GM03348 (cell line): Measurements from ENCODE around the gene RABGGTA.
A peak's percentile ranks its signal among the peaks of the same experiment; 100 is the strongest.

ENCODE experiments used
- DNase-seq: peaks from one replicate; pipeline ENCODE4 v3.0.0; 2012; ENCODE audit warnings: low spot score

The RABGGTA gene, protein sequence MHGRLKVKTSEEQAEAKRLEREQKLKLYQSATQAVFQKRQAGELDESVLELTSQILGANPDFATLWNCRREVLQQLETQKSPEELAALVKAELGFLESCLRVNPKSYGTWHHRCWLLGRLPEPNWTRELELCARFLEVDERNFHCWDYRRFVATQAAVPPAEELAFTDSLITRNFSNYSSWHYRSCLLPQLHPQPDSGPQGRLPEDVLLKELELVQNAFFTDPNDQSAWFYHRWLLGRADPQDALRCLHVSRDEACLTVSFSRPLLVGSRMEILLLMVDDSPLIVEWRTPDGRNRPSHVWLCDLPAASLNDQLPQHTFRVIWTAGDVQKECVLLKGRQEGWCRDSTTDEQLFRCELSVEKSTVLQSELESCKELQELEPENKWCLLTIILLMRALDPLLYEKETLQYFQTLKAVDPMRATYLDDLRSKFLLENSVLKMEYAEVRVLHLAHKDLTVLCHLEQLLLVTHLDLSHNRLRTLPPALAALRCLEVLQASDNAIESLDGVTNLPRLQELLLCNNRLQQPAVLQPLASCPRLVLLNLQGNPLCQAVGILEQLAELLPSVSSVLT

GRCh38 chr14:24271134-24271833 lies at the start of gene RABGGTA:
TSS of gene RABGGTA (minus strand) at chr14:24271597. CDS start at chr14:24271115, 482 bp downstream.
- DNase-seq: peak; percentile 97

DNA sequence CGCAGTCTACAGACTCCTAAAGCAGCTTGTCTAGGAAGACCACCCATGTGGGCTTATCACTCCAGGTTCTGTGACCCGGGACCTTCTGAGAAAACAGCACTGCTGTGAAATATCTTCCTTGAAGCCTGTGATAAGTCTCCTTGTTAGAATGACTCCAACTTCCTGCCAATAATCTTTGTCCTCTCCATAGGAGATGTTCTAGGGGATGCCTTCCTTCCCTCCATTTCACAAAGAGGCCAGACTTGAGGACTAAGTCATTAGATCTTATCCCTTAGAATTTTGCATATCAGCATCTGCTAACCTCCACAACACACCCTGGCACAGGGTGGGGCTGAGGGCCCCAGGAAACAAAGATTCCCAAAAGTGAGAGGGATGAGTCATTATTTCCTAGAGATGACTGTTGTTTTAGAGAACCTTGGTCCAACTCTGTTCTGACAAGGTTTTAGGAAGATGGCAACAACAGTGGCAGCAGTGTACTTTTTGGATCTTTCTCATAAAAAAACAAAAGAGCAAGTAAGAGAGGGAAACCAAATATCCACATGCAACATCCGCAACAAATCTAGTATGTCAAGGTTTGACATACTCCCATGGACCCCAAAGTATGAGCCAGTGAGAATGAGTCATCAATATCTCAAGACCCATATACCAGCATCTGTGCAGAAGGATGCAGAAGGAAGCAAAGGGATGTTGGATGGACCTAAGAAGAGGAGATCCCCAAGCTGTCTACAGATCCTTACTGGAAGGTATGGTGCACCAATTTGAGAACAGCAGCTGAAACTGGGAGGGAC lies 45.9 kb upstream of the RABGGTA start:
- DNase-seq: peak; percentile 50

DNA sequence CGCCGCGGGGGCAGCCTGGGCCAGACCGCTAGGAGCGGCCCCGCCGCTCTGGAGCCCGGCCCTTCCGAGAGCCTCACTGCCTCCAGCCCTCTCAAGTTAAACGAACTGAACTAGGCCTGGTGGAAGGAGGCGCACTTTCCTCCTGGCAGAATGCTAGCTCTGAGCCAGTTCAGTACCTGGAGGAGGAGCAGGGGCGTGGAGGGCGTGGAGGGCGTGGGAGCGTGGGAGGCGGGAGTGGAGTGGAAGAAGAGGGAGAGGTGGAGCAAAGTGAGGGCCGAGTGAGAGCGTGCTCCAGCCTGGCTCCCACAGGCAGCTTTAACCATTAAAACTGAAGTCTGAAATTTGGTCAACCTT lies 45.2 kb upstream of the RABGGTA start:
- no peak for DNase-seq

GRCh38 chr14:24315807-24316596 lies 44.6 kb upstream of the RABGGTA start:
- DNase-seq: no peak

- DNase-seq: no peak
Measured at GRCh38 chr14:24315243-24315806, 43.9 kb upstream of the RABGGTA start.

GRCh38 chr14:24314377-24315193 lies 43.2 kb upstream of the RABGGTA start:
- DNase-seq: no peak

DNA sequence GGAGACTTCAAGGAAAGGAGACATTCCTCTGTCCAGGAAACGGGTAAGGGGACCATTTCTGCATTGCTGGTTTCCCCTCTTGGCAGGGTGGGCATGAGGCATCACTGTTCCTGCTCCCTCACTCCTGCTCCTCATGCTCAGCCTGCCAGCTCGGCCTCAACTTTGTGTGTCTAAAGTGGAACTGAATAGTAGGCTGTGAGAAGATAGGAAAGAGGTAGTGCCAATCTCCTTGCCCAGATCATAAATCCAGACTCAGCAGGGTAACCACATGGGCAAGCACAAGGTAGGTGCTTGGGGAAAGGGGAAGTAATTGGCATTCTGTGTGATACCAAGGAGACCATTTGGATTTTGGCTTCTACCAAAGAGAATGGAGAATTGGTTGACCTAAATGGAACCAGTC lies 42.5 kb upstream of the RABGGTA start:
- no peak for DNase-seq

DNA sequence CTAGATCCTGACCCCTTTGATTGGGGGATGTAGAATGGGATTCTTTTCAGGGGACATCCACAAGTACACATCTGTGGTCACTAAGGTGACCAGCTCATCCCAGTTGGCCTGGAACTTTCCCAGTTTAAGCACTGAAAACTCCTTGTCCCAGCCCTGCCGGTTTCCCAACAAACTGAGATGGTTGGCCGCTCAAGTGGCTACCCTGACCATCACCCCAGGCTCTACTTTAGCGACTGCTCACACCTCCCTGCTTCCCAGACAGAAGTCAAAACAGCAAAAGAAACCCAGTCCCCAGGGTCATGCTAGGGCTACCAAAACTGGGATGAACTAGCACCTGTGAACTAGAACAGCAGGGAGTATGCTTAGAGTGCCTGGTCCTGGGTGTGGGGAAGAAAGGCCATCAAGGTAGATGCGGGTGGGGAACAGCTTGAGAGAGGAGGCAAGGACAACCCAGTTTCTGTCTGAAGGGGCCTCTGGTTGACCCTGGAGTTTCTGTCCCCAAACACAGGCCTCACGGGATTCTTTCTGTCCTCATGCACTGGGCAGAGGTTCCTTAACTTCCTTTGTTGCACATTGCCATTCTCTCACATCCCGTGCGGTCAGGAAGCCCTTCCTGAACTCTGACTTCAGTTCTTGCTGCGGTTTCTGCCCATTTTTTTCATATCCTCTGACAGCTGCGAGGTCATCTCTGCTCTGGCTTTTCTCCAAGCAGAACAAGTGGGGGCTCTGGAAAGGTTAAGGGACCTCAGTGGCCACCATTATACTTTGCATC lies 41.5 kb upstream of the RABGGTA start:
- no peak for DNase-seq

- DNase-seq: peak; percentile 45
Measured at GRCh38 chr14:24311837-24312615, 40.6 kb upstream of the RABGGTA start.

DNA sequence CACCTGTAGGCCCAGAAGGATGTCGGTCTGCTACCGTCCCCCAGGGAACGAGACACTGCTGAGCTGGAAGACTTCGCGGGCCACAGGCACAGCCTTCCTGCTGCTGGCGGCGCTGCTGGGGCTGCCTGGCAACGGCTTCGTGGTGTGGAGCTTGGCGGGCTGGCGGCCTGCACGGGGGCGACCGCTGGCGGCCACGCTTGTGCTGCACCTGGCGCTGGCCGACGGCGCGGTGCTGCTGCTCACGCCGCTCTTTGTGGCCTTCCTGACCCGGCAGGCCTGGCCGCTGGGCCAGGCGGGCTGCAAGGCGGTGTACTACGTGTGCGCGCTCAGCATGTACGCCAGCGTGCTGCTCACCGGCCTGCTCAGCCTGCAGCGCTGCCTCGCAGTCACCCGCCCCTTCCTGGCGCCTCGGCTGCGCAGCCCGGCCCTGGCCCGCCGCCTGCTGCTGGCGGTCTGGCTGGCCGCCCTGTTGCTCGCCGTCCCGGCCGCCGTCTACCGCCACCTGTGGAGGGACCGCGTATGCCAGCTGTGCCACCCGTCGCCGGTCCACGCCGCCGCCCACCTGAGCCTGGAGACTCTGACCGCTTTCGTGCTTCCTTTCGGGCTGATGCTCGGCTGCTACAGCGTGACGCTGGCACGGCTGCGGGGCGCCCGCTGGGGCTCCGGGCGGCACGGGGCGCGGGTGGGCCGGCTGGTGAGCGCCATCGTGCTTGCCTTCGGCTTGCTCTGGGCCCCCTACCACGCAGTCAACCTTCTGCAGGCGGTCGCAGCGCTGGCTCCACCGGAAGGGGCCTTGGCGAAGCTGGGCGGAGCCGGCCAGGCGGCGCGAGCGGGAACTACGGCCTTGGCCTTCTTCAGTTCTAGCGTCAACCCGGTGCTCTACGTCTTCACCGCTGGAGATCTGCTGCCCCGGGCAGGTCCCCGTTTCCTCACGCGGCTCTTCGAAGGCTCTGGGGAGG lies 39.5 kb upstream of the RABGGTA start, which contains the start of gene LTB4R:
TSS of gene LTB4R (plus strand) at position 857 of the 959 bp plus-strand sequence. CDS start 4,150 bp downstream, outside the sequence.
- peak; percentile 90 for DNase-seq

GRCh38 chr14:24310265-24310645 lies 38.9 kb upstream of the RABGGTA start:
- DNase-seq: no peak

DNA sequence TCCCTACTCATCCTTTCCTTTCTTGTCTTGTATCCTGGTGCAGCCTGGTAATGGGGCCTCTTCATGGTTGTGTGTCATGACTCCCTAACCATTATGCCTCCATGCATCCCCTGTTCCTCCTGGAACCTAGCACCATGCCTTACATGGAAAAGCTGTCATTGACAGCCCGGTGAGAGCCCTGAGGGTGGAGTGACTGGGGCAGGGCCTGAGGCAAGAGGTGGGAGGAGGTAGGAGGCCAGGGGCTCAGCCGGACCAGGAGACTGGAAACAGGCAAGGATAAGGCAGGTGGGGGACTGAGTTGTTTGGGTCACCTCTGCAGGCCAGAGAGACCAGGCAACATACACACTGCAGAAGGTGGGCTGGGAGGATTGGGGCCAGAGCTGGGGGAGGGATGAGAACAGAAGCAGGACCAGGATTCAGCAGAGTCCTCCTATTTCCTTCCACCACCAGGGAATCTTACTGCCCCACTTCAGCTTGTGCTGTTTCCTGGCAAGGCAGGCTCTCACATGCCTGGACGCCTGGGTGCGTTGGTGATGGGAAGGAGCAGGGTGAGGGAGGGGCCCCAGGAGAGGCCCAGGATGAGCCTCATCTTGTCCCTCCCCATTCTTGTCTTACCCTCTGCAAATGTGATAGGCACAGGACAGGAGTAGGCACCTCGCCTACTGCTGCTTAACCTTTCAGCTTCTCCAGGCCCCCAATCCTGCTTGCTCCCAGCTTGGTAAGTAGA lies 38.3 kb upstream of the RABGGTA start, which contains the start of gene LTB4R2:
TSS of gene LTB4R2 (plus strand) at position 603 of the 727 bp plus-strand sequence. CDS start 525 bp downstream, outside the sequence.
- no peak for DNase-seq

- no peak for DNase-seq
Measured at GRCh38 chr14:24308342-24309124, 37.1 kb upstream of the RABGGTA start.

DNA sequence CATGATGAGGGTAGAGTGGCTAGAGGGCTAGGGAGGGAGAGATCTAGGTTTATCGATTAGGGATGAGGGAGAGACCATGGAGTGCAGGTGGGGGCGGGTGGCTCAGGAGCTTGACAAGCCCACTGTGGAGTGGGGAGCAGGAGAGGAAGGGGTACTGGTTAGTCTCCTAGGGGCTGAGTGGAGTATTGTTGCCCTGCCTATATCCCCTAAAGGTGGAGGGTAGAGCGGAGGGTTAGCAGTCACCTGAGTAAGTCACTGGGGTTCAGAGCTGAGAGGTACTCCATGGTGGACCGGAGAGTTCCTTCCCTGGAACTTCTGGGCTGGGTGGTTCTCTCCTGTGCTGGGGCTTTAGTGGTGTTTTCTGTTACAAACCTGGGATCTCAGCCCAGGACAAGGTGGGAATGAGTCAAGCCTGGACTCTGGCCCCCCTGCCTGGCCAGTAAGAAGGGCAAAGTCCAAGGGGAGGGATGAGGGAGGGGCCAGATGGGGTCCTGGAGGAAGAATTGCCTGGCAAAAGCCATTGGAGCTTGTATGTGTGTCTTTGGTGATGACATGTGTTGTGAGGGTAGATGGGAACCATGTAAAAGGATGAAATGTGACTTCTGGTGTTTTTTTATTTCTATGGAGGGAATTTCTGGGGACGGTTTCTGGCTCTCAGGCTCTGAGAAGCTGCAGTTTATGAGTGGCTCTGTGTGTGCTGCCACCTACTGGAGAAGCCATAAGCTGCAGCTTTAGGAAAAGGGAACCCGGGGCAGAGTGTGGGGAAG lies 36.4 kb upstream of the RABGGTA start, which contains the start of gene CIDEB:
TSS of gene CIDEB (minus strand) at position 403 of the 767 bp plus-strand sequence. CDS start at position 284, 119 bp downstream.
- peak; percentile 85 for DNase-seq

DNA sequence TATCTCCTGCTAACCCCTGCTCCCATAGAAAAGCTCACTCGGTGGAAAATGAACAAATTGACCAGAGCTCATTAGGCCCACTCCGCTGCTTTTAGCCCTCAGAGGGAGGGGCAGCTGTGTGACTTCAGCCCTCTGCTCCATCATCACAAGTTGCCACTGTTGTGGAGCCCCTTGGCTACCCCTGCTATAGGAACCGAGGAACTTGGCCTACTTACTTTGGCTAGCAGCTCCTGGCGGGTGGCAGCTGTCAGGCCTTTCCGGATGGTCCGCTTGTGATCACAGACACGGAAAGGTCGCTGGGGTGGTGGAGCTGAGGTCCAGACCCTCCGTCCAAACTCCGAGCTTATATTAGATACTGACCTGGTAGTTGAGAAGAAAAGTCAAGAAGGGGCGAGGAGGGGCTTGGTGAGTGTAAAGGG lies 35.8 kb upstream of the RABGGTA start:
- DNase-seq: no peak
